Activated CD8-positive, alpha-beta memory T cell treated with anti-CD3 and anti-CD28 coated beads, Interleukin-2, amount 50 U/mL, for 4 hours (primary cell): Measurements from ENCODE around the gene NRXN3.

ENCODE experiments used
- DNase-seq: peaks from one replicate; pipeline ENCODE4 v3.0.0-alpha.2; 2020

Gene NRXN3

DNA sequence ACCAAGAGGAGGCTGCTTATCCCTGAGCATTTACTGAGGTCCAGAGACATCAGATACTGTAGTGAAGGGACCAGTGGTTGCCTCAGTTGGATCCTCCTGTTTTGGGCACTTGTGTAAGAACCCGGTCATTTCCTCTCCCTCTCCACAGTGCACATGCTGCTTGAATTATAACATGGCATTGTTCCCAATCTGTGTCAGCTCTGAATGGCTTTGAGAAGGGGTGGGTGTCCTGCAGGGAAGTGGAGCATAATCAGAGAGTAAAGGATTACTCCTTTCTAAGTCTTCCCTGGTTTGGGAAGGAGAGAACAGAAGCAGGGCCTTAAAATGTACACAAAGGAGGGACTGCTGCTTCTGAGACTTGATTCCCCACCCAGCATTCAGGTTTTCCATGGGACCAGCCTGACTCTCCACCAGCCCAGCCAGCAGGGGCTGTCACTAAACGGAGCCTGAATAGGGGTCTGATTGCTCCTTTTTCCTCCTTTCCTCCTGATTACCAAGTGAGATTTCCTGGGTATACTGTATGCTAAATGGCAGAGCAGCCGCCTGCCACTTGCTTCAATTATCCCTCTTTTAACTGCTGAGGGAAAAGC, 78.4 kb downstream of the NRXN3 start:
- DNase-seq: no peak

GRCh38 chr14:78251308-78251707, 81.1 kb downstream of the NRXN3 start:
- no peak for DNase-seq

DNA sequence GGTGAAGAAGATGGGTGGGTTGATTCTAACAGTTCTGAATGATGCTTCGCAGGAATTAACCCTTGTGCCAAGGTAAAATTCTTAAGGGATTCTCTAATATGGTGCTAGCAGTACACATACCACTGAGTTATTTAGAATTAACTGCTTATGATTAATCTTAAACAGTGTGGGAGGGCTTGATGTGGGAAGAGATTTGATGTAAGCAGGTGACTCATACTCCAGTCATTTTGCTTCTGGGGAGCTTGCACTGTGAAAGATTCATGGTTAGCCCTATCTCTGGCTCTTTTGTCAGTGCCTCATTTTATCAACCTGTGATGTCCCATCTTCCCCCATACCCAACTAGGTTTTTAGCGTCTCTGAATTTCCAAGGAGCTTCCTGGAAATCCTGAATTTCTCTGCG, 83.8 kb downstream of the NRXN3 start:
- no peak for DNase-seq

GRCh38 chr14:78254911-78255461, 84.8 kb downstream of the NRXN3 start:
- DNase-seq: no peak

DNA sequence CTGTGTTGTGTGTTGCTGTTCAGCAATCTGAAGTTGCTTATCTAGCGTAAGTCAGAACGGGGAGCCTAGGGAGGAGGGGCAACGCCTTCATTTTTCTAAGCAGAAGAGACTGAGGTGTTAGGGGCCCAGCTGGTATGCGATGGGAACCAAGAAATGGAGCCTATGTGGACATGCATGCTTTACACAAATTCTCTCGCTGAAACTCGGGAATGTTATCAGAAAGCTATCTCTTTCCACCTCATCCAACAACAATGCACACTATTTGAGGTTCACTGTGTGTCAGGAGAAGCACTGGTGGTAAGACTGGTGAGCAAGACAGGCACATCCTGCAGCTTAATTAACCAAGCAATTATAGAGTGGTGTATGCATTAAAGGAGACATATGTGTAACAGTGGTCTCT, 89.7 kb downstream of the NRXN3 start:
- DNase-seq: no peak

DNA sequence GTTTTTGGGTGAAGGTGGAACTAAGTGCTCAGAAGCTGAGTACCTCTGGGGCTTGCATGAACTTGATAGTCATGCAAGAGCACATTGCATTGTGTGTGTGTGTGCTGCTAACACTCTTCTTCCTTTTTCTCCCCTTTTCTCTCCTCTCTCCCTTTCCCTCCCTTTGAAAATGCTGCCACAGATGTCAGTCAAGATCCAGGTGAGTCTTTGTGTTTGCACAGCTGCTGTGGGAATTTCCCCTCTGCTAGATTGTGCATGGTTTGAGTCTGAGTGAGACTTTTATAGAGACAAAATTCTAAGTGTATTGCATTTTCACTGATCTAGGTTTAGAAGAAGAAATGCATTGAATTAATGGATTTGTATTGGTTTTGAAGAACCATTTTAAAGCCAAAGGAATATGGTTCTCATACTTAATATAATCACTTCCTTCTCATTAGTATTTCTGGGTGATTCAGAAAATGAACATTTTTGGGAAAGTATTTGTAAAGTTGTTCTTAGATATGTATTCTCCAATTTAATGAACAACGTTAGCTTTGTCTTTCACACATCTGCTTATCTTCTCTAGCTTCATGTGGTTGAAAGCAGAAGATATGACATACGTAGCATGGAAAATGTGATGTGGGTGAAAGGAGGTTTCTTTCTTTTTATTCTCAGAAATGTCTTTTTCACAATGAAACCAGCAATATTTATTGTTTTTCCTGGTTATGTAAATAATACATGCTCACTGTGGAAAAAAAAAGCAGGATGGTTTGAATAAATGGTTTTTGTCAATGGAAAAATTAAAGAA, 108.5 kb downstream of the NRXN3 start:
- no peak for DNase-seq

GRCh38 chr14:78282437-78282836, 112.3 kb downstream of the NRXN3 start:
- no peak for DNase-seq

DNA sequence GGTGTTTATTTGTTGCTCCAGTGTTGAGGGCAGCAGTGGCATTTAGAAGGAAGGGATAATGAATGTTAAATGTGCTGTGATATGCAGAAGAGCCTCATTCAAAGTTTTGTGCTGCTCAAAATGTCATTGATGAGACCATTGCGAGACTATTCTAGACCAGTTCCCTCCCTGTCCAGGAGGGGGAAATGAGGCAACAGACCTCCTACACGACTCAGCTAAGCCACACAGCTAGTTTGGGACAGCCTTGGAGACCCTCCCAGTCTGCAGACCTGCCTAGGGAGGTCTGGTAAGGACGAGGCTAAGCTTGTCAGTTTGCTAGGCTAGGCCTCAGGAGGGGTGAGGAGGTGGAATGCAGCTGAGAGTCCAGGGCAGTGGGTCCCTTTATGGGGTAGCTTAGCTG, 116.0 kb downstream of the NRXN3 start:
- DNase-seq: no peak

DNA sequence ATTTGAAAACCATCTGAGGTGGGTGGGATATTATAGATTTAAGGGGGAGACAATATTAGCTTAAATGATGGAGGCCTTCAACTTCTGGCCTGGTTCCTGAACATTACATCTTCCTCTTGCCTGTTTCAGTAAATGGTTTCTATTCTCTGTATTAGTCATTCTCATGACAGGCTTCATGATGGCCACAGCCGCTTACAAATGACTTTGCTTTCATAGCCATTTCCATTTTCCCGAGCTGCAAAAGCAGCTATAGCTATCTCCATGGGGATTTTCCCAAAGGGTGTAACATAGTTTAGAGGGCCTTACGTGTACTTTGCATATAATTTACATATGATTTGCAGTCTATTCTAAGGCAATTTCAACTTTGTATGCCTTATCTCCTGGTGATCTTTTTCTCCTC, 121.8 kb downstream of the NRXN3 start:
- no peak for DNase-seq

DNA sequence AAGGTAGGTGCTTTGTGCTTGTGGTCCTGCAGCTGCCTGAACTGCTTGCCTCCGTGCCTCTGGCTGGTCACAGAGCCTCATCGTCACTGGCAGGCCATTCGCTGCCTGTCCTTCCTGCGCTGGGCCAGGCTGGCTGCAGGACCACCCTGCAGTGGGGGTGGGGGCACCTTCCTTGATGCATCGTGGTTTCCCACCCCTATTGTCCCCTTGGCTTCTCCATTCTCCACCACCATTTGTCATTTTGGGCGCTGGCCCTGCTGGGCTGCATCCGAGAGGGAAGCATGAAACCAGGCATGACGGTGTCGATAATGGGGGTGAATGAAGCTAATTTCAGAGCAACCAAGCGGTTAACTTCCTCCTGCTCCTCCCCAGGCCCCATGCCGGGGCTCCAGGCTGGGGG, 127.7 kb downstream of the NRXN3 start:
- DNase-seq: no peak

DNA sequence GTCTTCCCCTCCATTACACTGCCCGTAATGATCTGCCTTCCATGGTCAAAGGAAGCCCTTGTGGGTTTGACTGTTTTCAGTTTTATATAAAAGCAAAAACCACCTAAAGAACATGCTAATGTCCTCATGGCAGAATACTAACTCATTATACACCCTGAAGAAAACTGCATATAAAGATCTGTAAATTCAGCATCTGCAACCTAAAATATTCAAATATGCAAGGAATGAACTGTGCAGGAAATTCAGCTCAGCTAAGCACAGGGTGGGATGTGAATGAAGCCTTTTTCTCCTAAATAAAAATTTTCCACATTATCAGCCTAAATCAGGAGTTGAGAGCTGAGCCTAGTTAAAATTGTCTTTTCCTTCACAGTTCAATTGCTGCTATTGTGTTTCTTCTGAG, 128.1 kb downstream of the NRXN3 start:
- DNase-seq: no peak

- DNase-seq: no peak
Measured at GRCh38 chr14:78302841-78303240, 132.7 kb downstream of the NRXN3 start.

DNA sequence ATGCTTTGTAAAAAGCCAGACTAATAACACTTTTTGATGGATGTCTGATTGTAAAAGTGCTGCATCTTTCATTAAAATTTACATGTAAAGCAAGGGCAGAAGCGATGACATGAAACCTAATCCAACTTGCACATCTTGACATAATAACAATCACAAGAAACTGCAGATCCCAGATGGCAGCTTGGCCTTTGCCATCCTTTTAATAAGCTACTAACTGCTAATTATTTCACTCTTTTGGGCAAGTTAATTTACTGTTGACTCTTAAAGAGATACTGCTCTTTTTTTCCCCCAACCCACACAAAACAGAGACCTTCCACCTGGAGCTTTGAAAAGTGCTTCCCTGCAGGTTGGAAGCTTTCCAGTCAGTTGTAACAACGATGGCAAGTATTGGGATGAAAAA, 137.5 kb downstream of the NRXN3 start:
- no peak for DNase-seq

DNA sequence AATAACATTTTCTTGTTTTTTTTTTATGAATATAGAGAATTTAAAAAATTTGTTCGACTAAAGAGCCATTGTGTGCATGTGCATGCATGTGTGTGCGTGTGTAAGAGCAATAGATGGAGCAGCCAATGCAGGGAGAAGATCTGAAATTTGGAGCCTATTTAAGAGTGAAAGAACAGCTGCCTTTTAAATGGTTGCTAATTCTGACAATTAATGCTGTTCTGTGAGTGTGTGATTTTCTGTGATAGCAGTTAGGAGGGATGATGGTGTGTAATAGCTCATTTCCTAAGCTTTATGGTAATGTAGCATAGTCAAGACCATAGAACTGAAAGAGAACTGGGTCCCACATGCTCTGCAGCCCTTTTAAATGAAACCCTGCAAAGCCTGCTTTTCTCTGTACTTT, 137.9 kb downstream of the NRXN3 start:
- no peak for DNase-seq

DNA sequence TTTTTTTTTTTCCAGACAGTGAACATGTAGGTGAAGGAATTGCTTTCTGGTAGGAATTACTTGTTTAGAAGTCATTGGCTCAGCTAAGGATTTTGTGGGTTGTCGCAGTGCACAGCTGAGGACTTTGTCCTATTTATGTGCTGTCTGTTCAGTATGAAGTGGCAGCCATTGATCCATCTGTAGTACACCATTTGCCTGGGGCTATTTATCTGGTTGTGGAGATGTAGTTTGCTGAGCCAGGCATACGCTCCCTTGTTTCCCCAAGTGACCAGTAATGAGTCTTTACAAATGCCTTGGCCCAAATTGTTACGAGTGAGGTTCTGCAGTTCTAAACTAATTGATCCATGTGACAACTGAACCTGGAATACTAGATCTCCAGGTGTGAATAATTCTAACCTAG, 140.1 kb downstream of the NRXN3 start:
- no peak for DNase-seq

GRCh38 chr14:78313499-78313898, 143.3 kb downstream of the NRXN3 start:
- no peak for DNase-seq

GRCh38 chr14:78314484-78314883, 144.3 kb downstream of the NRXN3 start:
- DNase-seq: no peak

DNA sequence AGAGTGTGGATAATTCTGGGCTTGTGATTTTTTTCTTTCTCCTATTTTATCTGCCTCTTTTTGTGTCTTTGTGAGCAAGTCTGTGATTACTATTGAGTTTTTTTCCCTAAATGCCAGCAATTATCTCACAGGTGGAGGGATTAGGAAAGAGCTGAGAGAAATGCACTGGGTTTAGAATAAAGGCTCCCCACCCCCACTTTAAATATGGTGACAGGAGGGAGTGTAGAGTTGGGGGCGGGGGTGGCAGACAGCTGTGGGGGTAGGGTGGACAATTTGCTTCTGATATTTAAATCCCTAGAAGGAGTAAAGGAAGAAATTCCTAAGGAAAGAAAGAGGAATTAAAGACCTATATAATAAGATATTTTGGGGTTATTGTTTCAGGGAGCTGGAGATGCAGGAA, 145.9 kb downstream of the NRXN3 start:
- no peak for DNase-seq

- no peak for DNase-seq
Measured at GRCh38 chr14:78316786-78317185, 146.6 kb downstream of the NRXN3 start.

DNA sequence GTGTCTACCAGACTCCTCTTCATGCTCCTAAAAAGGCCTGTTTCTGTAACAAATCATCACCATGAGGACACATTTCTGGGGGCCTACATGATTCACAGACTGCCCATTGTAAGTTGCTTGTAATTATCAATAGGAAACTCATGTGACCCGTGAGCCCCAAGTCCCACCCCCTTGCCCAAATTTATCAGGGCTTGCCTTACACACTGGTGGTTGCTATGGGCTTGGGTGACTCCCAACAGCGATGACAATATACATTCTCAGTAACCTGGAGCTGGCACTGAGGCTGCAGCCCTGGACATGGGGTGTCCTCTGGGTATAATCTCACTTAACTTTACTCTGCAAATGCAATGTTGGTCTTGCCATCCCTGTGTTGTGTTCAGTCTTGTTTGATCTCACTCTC, 149.2 kb downstream of the NRXN3 start:
- no peak for DNase-seq

DNA sequence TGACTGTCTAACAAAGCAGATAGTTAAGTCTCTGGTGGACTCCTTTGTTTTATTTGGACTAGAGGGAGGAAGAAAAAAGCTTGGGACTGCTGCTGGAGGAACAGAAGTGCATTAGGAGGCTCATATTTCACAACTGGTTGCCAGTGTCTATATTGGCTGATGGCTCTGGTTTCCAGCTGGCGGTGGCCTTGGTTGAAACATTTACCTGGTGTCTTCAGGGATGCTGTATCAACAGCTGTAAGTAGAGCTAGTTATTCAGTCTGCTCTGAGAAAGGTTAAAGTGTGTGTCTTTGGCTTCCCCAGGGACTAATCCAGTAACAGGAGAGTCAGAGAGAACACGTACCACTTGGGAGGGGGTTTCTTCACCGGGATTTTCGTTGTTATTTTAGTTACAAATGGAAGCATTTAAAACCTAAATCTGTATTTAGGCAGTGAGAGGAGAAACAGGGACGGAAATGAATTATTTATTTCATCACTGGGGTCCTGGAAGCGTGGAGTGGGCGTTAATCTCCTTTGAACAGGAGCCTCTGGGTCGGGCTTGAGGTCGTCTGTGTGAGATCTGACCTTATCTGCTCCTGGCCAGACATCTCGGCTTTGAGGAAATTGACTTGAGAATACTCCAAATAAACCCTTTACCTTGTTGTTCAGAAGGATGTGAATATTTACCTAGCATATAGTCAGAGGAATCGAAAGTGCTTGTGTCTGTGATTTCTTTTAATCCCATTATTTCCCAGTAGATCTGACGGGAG, 149.9 kb downstream of the NRXN3 start:
- no peak for DNase-seq

- DNase-seq: no peak
Measured at GRCh38 chr14:78324353-78324752, 154.2 kb downstream of the NRXN3 start.

DNA sequence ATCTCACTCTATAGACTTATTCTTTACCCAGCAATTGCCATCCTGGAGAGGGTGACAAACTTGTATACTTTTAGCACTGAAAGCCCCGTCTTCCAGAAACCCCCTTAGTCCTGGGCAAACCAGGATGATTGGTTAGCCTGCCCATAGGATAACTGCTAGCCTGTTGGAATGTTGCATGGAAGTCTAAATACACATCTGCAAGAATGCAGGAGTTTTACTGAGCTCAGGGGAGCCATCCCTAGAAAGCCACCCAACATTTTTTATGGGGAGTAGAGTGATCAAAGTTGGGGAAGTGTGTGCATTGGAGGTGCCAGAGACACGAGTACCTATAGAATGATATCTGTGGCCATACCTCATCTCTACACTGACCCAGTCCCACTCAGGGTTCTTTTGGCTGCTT, 155.7 kb downstream of the NRXN3 start:
- DNase-seq: no peak
